Activated CD8-positive, alpha-beta T cell treated with anti-CD3 and anti-CD28 coated beads, Interleukin-2, amount 10 ng/mL, durations not matched to agents 7 days and 5 days (primary cell): ENCODE results near the gene OR8D2. TPM values are rescaled to one million over a fixed set of nuclear protein-coding genes. Genes with fewer than 3 reads are reported as not detected.
"Not testable (repeated sequence)": the region's sequence is repeated elsewhere in the genome, so short reads cannot be mapped to it uniquely, and the experiment has no call there.

Experiments
- ATAC-seq: fragments of 150-1000 bp; cut with Tn5 transposase; one replicate; pipeline ENCODE4 v1.10.0; 2021; ENCODE audit warnings: moderate library complexity
- CTCF ChIA-PET: fragments of 350-600 bp; sonication (Branson Sonifier 250); formaldehyde crosslinking; loops from one replicate; lab custom pipeline; 2021; ENCODE audit warnings: antibody characterized with exemption; lab: Charles Lee
- POLR2A ChIA-PET: fragments of 350-600 bp; sonication (Branson Sonifier 250); formaldehyde crosslinking; loops from one replicate; lab custom pipeline; 2021; ENCODE audit warnings: antibody characterized with exemption; lab: Charles Lee
- DNase-seq: peaks from one replicate; pipeline ENCODE4 v3.0.0-alpha.2; 2020
- H3K27ac Mint-ChIP-seq: one replicate; pipeline ENCODE4 v1.8.0; 2021; ENCODE audit warnings: mild to moderate bottlenecking, mixed read lengths
- H3K27me3 Mint-ChIP-seq: one replicate; pipeline ENCODE4 v1.8.0; 2021; ENCODE audit warnings: low read depth, mixed read lengths
- H3K36me3 Mint-ChIP-seq: one replicate; pipeline ENCODE4 v1.8.0; 2021; ENCODE audit warnings: low read depth, mixed read lengths
- H3K4me1 Mint-ChIP-seq: one replicate; pipeline ENCODE4 v1.8.0; 2021; ENCODE audit warnings: low read depth, mixed read lengths
- H3K4me3 Mint-ChIP-seq: one replicate; pipeline ENCODE4 v1.8.0; 2021; ENCODE audit warnings: mild to moderate bottlenecking, mixed read lengths
- H3K9me3 Mint-ChIP-seq: one replicate; pipeline ENCODE4 v1.8.0; 2022; ENCODE audit warnings: mixed read lengths; ENCODE audit not compliant: insufficient read depth
- total RNA-seq, 2 experiments: library from RNA; stranded (reverse); gene quantifications; one replicate each; pipeline ENCODE4 v1.2.3, GENCODE V29; 2021

Gene OR8D2
- total RNA-seq, 2 experiments from 2014 or later: not detected

- H3K4me3 Mint-ChIP-seq: no peak overlapping the region
- H3K36me3 Mint-ChIP-seq: no peaks in the 10 kb centered on the region
- ChIA-PET POLR2A (no interaction called here), CTCF (no interaction called here)
- ATAC-seq: no peak
- H3K9me3 Mint-ChIP-seq: peaks cover 3% of the 10 kb centered on the region
- no peak for DNase-seq
- H3K27me3 Mint-ChIP-seq: no peaks in the 10 kb centered on the region
- peaks cover 7% of the 10 kb centered on the region for H3K4me1 Mint-ChIP-seq
- H3K27ac Mint-ChIP-seq: no peak overlapping the region
Observed at GRCh38 chr11:124277804-124278203, 42.2 kb downstream of the OR8D2 start.

- no peak for DNase-seq
- Mint-ChIP-seq H3K27ac (no peak overlapping the region), H3K27me3 (no peaks in the 10 kb centered on the region), H3K36me3 (no peaks in the 10 kb centered on the region), H3K9me3 (peaks cover 3% of the 10 kb centered on the region), H3K4me1 (peaks cover 7% of the 10 kb centered on the region), H3K4me3 (no peak overlapping the region)
- CTCF ChIA-PET: no interaction called here
- POLR2A ChIA-PET: interaction anchor here (0.6 kb wide), 1 partner anchor 419 kb away, joined by 3 read pairs; no protein-coding TSS in a partner anchor
- no peak for ATAC-seq
Observed at GRCh38 chr11:124277207-124277606, 42.8 kb downstream of the OR8D2 start.

GRCh38 chr11:124276081-124276480 is 43.9 kb downstream of the OR8D2 start:
- H3K9me3 Mint-ChIP-seq: no peaks in the 10 kb centered on the region
- peaks cover 7% of the 10 kb centered on the region for H3K4me1 Mint-ChIP-seq
- no peak overlapping the region for H3K4me3 Mint-ChIP-seq
- ChIA-PET POLR2A (no interaction called here), CTCF (no interaction called here)
- no peaks in the 10 kb centered on the region for H3K27me3 Mint-ChIP-seq
- DNase-seq: no peak
- ATAC-seq: no peak
- no peaks in the 10 kb centered on the region for H3K36me3 Mint-ChIP-seq
- no peak overlapping the region for H3K27ac Mint-ChIP-seq

GRCh38 chr11:124274000-124274399 is 46.0 kb downstream of the OR8D2 start:
- ChIA-PET CTCF (no interaction called here), POLR2A (no interaction called here)
- Mint-ChIP-seq H3K27me3 (no peaks in the 10 kb centered on the region), H3K4me1 (peaks cover 7% of the 10 kb centered on the region), H3K4me3 (no peak overlapping the region), H3K36me3 (no peaks in the 10 kb centered on the region), H3K27ac (no peak overlapping the region), H3K9me3 (no peaks in the 10 kb centered on the region)
- DNase-seq (no peak), ATAC-seq (no peak)

GRCh38 chr11:124270886-124271285 is 49.1 kb downstream of the OR8D2 start:
- H3K27ac Mint-ChIP-seq, H3K4me1 Mint-ChIP-seq, ATAC-seq, CTCF ChIA-PET, POLR2A ChIA-PET, H3K27me3 Mint-ChIP-seq, H3K36me3 Mint-ChIP-seq, H3K4me3 Mint-ChIP-seq, DNase-seq, H3K9me3 Mint-ChIP-seq: not testable (repeated sequence)

Other genes with a start within 250 kb of the OR8D2 start
- gene VWA5A, start 204.7 kb downstream of the OR8D2 start, total RNA-seq: 1 to 10 TPM; 3.3 to 3.8 TPM
- gene OR10D3, start 136.9 kb downstream of the OR8D2 start, total RNA-seq: not detected
- not detected for gene OR8G1, start 79.1 kb downstream of the OR8D2 start, total RNA-seq
- gene OR8G5, start 63.8 kb downstream of the OR8D2 start, total RNA-seq: not detected
- gene OR8D1, start 6.2 kb downstream of the OR8D2 start, total RNA-seq: not detected
- not detected for gene OR8B2, start 64.3 kb upstream of the OR8D2 start, total RNA-seq
- not detected for gene OR8B3, start 78.8 kb upstream of the OR8D2 start, total RNA-seq
- gene OR8B4, start 104.7 kb upstream of the OR8D2 start, total RNA-seq: not detected
- not detected for gene OR8B8, start 125.5 kb upstream of the OR8D2 start, total RNA-seq
- not detected for gene OR8B12, start 223.5 kb upstream of the OR8D2 start, total RNA-seq
- not detected for gene OR8A1, start 249.8 kb upstream of the OR8D2 start, total RNA-seq